Type B pancreatic cell (in vitro differentiated cells): ENCODE data around the gene C9orf85. TPM values are rescaled to one million over a fixed set of nuclear protein-coding genes. Genes with fewer than 3 reads are reported as not detected.
"Not testable (repeated sequence)": the region's sequence is repeated elsewhere in the genome, so short reads cannot be mapped to it uniquely, and the experiment has no call there.

ENCODE experiments used
- DNase-seq: peaks from one replicate; pipeline ENCODE4 v3.0.0; 2021; ENCODE audit warnings: mixed read lengths; ENCODE audit not compliant: unreplicated experiment; ENCODE audit errors: extremely low spot score
- H3K27ac Mint-ChIP-seq: 2 replicates; pipeline ENCODE4 v1.8.0; 2021; ENCODE audit warnings: mild to moderate bottlenecking, mixed read lengths
- H3K27me3 Mint-ChIP-seq: 2 replicates; pipeline ENCODE4 v1.8.0; 2021; ENCODE audit warnings: mixed read lengths
- H3K36me3 Mint-ChIP-seq: 2 replicates; pipeline ENCODE4 v1.8.0; 2021; ENCODE audit warnings: mixed read lengths
- H3K4me1 Mint-ChIP-seq: one replicate; pipeline ENCODE4 v1.8.0; 2021; ENCODE audit warnings: mixed read lengths; ENCODE audit not compliant: unreplicated experiment
- H3K4me3 Mint-ChIP-seq: 2 replicates; pipeline ENCODE4 v1.8.0; 2021; ENCODE audit warnings: mild to moderate bottlenecking, mixed read lengths
- H3K9me3 Mint-ChIP-seq: 2 replicates; pipeline ENCODE4 v1.8.0; 2021; ENCODE audit warnings: mixed read lengths
- total RNA-seq: library from RNA; stranded (reverse); gene quantifications from 2 replicates; pipeline ENCODE4 v1.2.1, GENCODE V29; 2021; ENCODE audit warnings: low replicate concordance
- TF ChIP-seq, protein P1 (sequence below): fragments of 200-600 bp; sonication (generic); conservative IDR thresholded peaks from 2 replicates; pipeline ENCODE4 v1.5.0; 2021; ENCODE audit warnings: antibody characterized with exemption, mild to moderate bottlenecking

The C9orf85 gene
- total RNA-seq, 1 donor from 2014 or later, result 17.9 TPM

DNA sequence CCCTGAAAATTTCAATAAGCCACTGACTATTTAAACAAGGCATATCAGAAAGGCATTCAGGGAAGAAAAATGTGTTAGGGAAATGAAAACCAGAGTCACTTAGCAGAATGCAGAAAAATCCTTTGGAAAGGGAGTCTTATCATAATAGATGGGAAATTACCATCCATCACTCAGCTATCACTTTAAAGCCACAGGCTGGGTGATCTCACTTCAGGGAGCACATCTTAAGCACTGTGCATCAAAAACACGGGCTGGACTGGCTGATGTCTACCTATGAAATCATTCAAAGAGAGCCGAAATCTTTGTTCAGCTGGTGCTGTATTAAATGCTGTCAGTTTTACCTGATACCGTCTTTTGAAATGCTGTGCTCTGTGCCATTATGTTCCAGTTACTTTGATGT, 75.5 kb downstream of the C9orf85 start:
- Mint-ChIP-seq H3K27ac (no peak overlapping the region), H3K4me3 (no peak overlapping the region), H3K27me3 (no peaks in the 10 kb centered on the region), H3K4me1 (peaks cover 12% of the 10 kb centered on the region), H3K36me3 (peaks cover 12% of the 10 kb centered on the region), H3K9me3 (no peaks in the 10 kb centered on the region)
- TF ChIP-seq, protein P1, sequence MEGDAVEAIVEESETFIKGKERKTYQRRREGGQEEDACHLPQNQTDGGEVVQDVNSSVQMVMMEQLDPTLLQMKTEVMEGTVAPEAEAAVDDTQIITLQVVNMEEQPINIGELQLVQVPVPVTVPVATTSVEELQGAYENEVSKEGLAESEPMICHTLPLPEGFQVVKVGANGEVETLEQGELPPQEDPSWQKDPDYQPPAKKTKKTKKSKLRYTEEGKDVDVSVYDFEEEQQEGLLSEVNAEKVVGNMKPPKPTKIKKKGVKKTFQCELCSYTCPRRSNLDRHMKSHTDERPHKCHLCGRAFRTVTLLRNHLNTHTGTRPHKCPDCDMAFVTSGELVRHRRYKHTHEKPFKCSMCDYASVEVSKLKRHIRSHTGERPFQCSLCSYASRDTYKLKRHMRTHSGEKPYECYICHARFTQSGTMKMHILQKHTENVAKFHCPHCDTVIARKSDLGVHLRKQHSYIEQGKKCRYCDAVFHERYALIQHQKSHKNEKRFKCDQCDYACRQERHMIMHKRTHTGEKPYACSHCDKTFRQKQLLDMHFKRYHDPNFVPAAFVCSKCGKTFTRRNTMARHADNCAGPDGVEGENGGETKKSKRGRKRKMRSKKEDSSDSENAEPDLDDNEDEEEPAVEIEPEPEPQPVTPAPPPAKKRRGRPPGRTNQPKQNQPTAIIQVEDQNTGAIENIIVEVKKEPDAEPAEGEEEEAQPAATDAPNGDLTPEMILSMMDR, result no peak
- no peak for DNase-seq

DNA sequence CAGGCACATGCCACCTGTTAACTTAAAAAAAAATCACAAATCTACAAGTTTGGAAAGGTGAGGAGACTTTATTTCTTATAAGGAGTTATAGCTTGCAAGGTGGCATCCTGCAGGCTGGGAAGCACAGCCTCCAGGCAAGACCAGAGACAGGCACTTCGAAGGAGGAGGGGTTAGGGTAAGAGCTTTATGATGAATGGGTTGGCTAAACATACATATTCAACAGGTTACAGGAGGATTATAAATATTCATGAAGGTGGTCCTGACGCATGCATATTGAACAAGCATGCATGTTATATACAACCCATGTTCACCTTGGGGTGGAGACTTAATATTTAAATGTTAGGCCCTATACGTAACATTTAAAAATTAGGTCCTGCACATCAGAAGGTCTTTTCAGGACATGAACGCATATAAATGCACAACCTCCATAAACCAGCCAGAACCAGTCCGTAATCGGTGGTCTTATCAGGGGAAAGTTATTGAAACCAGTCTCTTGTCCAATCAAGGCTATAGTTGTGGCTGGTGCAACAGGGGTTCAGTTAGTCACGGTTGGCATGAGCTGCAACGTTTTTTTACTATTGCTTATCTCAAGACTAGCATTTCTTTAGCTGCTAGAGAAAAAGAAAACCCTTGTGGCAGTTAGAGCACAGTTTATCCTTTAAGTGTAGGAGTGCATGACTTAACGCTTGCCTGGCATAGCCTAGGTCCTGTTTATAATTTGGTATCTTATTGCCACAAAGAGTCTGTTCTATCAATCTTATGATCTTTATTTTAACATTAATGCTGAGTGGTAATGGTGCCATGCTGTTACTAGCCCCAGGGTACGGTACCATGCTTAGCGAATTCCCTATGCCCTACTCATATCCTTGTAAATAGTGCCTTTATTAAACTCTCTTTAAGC, 76.3 kb downstream of the C9orf85 start:
- Mint-ChIP-seq H3K36me3 (peaks cover 12% of the 10 kb centered on the region), H3K27me3 (no peaks in the 10 kb centered on the region), H3K9me3 (no peaks in the 10 kb centered on the region), H3K4me3 (no peak overlapping the region), H3K27ac (no peak overlapping the region), H3K4me1 (peaks cover 12% of the 10 kb centered on the region)
- DNase-seq, result no peak
- TF ChIP-seq, protein P1, result no peak

DNA sequence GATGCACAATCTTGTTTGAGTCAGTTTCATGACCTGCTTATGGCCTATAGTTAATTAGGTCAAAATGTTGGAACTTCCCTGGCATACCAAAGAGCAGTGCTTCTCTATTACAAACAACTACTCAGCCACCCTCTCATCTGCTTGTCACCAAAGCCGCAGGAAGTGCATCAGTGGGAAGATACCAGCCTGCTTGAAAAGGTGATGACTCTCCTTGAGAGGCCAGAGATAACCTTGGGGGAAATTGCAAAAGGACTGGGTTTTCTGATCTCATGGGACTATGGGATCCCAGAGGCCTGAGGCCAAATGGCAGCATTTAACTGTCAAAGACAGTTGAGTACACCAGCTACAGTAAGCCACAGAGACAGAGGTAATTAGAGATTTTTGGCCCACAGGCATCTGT, 79.0 kb downstream of the C9orf85 start:
- Mint-ChIP-seq H3K4me1 (peaks cover 6% of the 10 kb centered on the region), H3K27ac (no peak overlapping the region), H3K9me3 (no peaks in the 10 kb centered on the region), H3K36me3 (no peaks in the 10 kb centered on the region), H3K4me3 (no peak overlapping the region), H3K27me3 (no peaks in the 10 kb centered on the region)
- TF ChIP-seq, protein P1, result no peak
- no peak for DNase-seq

DNA sequence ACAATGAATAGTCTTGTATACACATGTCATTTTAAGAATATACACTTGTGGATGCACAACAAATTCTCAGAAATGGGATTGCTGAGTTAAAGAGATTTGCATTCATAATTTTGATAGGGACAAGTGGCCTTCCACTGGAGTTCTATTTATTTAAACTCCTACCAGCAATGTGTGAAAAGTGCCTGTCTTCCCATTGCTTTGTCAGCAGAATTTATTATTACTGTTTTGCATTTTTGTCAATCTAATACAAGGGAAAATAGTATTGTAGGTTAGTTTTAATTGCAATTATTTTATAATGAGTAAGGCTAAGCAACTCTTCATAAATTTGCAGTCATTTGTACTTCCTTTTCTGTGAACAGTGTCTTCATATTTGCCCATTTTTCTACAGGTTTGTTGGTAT, 94.0 kb downstream of the C9orf85 start:
- DNase-seq, result no peak
- H3K36me3 Mint-ChIP-seq, result no peaks in the 10 kb centered on the region
- TF ChIP-seq, protein P1, result no peak
- no peak overlapping the region for H3K27ac Mint-ChIP-seq
- H3K27me3 Mint-ChIP-seq, result no peaks in the 10 kb centered on the region
- H3K9me3 Mint-ChIP-seq, result no peaks in the 10 kb centered on the region
- no peak overlapping the region for H3K4me3 Mint-ChIP-seq
- no peaks in the 10 kb centered on the region for H3K4me1 Mint-ChIP-seq

DNA sequence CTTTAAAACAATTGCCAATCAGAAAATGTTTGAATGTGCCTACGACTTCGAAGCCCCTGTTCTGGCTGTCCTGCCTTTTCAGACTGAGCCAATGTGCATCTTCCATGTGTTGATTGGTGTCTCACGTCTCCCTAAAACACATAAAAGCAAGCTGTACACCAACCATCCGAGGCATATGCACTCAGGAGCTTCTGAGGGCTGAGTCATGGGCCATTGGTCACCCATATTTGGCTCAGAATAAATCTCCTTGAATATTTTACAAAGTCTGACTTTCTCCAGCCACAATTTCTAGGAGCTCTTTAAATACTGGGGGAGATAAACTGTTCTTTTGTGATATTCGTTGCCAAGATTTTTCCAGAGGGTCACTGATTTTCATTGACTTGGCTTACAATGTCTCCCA, 95.1 kb downstream of the C9orf85 start:
- H3K27ac Mint-ChIP-seq, result no peak overlapping the region
- H3K4me1 Mint-ChIP-seq, result no peaks in the 10 kb centered on the region

DNA sequence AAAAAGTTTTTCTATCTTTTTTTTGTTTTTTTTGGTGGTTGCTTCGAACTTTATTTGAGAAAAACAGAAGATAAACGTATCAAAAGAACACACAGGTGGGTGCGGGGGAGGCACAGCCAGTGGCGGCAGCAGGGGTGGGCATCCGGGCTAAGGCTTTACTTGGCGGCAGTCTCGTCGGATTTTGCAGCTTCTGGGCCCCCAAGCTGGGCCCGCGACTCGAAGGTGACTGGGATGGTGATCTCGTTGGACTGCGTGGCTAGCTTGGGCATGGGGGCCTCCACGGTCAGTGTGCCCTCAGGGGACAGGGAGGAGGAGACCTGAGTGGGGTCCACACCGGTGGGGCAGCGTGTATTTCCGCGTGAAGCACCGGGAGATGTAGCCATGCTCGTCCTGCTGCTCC, 96.3 kb downstream of the C9orf85 start:
- not testable (repeated sequence) for H3K4me3 Mint-ChIP-seq, H3K36me3 Mint-ChIP-seq, H3K27me3 Mint-ChIP-seq, DNase-seq, H3K27ac Mint-ChIP-seq, H3K9me3 Mint-ChIP-seq, H3K4me1 Mint-ChIP-seq

More for the DNA sequence above, 95.1 kb downstream of the C9orf85 start:
- no peak for DNase-seq
- no peak overlapping the region for H3K4me3 Mint-ChIP-seq
- TF ChIP-seq, protein P1, result no peak
- no peaks in the 10 kb centered on the region for H3K9me3 Mint-ChIP-seq
- no peaks in the 10 kb centered on the region for H3K27me3 Mint-ChIP-seq
- no peaks in the 10 kb centered on the region for H3K36me3 Mint-ChIP-seq
